ENCODE results near the gene TSPAN18.

Gene TSPAN18

DNA sequence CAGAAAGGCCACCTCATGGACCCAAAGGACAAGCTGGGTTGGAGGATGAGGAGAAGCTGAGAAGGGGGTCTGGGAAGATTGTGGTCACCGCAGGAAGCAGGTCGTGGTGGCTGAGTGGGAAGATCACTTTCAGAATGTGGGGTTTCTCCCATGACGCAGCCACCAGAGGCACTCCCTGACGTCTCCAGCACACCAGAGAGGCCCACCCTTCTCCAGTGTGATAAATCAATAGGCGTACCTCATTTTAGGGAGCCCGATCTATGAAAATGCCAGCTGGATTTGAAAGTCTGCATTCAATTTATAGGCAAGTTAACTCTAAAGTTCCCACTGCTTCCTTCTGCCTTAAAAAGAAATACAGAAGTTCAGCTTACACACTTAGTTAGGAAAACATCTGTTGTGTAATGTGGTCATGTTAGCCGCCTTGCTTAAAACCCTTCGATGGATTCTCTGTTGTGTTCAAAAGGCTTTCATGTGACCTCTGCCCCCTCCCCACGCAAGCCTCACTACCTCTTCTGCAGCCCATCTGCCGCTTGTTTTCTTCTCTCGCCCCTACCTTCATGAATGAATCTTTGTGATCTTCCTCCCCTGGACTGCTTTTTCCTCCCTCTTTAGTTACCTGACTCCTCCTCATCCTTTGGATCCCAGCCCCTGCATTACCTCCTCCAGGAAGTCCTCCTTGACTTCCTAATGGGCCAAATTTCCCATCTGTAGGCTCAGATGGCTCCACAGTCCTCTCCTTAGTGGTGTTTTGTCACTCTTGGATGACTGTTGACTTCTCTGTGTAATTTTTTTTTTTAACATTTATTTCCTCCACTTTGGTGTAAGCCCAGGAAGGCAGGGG, 10.7 kb downstream of the TSPAN18 start:
- no peak for DNase-seq (ENCODE audit: low read depth, low spot score)

DNA sequence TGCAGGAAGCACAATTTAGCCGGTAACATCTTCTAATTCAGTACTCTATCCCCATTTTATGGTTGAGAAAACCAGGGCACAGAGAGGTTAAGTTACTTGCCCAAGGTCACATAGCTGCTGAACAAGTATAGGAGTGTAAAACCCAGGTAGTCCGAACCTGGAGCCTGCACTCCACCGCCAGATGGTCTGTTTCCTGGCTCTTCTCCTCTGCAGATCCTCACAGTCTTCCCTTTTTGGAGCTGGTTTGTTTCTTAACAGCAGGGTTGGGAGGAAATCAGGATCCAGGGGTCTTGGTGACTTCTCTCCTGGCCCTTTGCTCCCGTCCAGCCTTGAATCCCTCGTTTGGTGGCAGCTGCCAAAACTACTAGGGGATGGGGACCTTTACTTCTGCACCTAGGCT, 12.0 kb downstream of the TSPAN18 start:
- DNase-seq (ENCODE audit: low read depth, low spot score) = no peak

DNA sequence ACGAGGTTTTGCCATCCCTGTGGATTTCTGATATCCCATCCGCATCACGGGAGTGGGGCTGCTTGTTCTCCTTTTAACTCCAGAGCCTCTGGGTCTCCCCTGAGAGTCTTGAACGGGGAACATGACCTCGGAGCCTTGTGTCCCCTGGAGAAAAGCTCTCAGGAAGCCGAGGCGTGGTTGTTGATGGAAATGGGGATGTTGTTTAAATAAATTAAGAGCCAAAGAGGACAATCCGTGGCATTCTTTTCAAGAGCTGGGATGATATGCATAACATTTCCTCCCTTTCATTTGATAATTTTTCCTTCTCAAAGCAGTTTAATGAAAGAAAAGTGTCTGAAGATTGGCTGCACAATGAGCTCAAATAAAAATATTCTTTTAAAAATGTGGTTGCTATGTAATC, 14.2 kb downstream of the TSPAN18 start:
- DNase-seq (ENCODE audit: low read depth, low spot score) = no peak

DNA sequence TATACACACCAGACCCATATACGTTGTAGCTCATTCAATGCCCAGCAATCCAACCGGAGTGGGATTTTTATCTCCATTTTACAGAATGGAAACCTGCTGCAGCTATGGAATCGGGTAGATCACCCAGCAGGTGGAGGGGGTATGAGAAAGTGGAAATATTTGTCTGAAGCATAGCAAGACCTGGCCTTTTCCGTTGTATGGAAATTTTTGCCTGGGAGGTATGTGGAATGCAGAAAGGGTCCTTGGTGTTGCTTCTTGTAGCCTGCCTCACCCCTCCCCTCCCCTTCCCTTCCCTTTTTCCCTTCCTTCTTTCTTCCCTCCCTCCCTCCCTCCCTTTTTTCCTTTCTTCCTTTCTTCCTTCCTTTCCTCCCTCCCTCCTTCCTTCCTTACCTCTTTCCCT, 15.2 kb downstream of the TSPAN18 start:
- no peak for DNase-seq (ENCODE audit: low read depth, low spot score)

DNA sequence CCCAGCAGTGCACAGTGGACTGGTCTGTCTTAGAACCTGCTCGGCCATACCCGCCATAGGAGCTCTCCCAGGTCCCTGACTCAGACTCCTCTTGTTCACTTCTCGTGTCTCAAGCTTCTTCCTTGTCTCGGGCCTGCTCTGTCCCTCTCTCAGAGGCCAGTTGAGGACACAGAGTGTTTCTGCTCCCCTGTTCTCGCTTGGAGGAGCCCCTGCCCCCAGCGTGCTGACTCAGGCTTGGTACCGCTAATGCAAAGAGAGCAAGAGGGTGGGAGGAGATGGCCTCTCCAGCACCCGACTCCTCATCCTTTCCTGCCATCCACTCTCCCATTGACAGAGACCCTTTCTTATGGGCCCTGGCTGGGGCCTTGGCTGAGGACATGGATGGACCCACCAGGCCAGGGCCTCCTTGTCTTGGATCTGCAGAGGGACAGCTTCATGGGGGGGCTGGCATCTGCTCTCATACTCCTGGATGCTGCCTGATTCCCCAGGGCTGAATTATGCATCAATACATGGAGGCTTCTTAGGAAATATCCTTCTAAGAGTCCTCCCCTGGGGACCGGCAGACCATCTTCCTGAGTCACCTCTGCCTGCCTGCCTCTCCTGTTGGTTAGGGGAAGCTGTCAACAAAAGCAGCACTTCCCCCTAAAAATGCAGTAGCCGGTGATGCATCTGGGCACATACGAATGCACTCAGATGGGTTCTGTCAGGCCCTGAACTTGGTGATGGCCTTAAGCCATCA, 15.9 kb downstream of the TSPAN18 start:
- DNase-seq (ENCODE audit: low read depth, low spot score) = no peak

DNA sequence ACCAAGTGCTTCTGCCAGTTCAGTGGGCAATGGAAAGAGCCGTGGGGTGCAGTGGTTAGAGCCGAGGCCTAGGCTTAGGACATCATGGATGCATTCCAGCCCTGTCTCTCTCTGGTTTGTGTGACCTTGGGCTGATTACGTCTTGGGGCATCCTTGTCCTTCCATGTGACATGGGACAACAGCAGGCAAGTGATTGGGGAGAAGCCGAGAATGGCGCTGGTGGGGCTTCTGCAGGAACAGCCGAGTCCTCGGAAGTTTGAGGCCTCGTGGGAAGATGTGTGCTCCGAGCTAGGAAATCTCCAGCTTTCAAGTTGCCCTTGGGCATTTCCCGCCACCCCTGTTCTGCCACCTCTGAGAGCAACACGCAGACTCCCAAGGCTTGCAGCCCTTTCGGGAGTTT, 16.6 kb downstream of the TSPAN18 start:
- DNase-seq (ENCODE audit: low read depth, low spot score) = no peak

DNA sequence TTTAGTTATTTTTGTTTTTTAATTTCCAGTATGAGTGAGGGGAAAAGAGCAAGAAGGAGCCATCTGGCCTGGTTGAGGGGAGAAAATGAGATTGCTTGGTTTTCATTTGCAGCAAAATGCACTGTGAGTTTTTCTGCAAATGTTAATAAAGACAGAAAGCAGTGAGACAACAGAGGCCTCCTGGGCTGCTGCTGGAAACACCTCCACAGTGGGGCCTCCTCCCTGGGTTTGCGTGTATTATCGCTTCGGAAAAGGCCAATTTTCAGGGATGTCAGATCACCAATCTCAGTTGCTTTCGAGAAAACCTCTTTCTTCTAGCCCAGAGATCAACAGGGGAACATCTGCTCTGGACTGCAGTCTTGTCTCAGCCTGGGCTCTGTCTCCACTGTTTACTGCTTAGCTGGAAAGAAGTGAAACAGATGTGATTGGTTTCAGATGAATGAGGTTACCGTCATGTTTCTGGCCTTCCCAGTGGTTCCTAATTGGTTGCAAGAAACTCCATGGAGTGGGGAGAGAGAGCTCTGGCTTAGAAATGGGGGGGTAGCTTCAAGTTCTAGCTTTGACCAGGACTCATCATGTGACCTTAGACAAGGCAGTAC, 17.3 kb downstream of the TSPAN18 start:
- DNase-seq (ENCODE audit: low read depth, low spot score) = no peak

DNA sequence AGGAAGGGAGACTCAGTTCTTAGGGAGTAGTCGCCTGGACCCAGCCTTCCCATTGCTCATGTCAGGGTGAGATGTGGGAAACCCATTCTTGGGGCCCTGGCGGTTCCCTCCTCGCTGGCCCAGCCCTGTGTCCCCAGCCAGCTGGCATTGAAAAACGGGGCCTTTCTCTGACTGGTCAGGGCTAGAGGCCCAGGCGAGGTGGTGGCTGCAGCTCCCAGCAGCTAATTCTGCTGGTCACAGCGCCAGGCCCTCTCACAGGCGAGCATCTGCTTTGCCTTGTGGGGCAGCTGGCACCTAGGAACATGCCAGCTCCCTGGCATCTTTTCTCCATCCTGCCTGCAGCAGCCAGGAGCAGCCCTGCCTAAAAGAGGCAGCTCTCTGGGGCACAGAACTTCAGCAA, 20.1 kb downstream of the TSPAN18 start:
- no peak for DNase-seq (ENCODE audit: low read depth, low spot score)

DNA sequence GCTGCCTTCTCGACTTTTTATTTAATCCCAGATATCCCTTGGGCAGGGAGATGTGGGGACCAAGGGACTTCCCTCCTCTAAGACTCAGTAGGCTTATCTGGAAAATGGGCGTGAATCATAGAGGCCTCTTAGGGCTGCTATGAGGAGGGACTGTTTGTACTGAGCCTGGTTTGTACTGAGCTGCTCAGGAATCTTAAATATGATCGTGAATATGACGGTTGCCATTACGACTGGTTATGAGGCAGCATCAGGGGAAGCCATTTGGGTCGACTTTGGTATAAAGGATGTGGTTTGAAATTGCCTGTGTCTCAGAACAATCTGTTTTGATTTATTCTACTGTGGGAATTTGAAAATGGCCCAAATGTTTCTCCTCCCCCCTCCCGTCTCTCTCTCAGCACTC, 20.6 kb downstream of the TSPAN18 start:
- no peak for DNase-seq (ENCODE audit: low read depth, low spot score)

DNA sequence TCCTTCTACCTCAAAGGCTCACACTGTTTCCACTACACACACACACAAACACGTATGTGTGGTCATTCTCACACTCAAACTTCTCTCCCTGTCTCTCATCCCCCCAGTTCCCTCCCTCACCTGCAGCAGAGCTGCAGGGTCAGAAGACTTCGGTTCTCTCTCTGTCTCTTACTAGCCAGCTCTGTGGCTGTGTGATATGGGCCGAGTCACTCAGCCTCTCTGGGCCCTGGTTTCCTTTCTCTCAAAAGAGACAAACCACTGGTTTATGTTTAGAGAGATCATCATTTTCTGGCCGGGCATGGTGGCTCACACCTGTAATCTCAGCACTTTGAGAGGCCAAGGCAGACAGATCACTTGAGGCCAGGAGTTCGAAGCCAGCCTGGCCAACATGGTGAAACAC, 21.1 kb downstream of the TSPAN18 start:
- no peak for DNase-seq (ENCODE audit: low read depth, low spot score)

DNA sequence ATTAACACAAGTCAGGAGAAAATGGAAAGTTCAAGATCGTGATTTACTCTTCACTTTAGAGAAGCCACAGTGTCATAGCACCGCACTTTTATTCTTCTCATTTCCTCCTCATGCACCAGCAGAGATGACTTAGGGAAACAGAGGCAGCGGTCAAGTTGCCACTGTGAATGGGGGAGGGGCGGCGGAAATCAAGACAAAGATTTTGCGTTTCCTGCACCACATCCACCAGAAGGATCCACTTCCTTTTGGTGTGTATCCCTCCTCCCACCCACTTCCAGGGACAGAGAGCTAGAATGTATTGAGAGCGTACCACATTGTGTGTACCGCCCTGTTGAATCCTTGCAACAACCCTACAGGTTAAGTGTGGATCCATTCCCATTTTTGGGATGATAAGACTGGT, 21.8 kb downstream of the TSPAN18 start:
- no peak for DNase-seq (ENCODE audit: low read depth, low spot score)

DNA sequence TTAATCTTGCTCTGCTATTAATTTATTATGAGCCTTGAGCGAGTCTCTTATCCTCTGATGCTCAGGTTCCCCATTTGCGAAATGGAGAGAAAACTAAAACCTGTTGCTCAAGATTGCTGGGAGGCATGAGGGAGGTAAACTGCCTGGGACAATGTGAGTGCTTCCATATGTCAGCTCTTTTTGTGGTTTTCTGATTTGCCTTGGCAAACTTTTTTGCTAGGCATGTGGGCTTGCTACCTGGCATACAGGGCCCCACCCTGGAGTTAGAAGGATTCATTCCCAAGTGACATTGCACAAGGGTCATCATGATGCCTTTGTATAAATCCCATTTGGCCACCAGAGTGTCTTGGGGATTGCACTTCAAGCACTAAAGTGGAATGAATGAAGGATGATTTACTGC, 22.4 kb downstream of the TSPAN18 start:
- DNase-seq (ENCODE audit: low read depth, low spot score) = no peak

DNA sequence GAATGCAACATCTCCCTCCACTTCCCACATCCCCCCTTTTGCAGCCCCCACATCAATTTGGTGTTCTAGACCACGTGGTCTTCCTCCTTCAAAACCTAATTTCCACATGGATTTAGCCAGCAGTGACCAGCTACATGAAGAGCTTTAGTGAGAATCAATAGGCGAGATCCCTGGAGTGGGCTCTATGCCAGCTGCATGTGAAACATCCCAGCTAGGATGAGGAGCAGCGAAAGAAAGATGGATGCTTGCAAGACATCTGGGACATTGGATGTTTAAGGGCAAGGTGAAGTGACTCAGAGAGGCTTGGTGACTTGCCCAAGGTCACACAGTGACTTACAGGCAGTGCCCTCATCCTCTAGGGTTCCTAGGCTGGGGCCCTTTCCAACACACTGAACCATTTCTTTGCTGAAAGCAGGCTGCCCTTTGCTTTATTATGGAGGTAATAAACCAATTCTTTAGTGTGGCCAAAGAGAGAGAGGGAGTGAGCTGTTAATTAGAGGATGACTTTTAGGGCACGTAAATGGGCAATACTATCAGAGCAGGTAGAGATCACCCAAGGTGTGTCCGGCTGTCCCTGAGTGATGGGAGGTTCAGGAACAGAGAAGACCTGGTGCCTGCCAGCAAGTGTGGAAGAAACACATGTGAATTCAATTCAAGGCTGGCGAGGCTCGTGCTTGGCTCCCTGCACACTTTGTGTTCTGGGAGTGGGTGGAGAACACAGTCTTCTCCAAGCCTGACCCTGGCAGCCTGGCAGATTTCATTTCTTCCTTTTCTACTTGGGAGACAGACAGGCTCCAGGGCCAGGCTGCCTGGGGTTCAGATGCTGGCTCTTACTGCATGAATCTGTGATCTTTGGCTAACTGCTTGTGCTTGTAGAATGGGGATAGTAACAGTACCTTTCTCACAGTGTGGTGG, 24.0 kb downstream of the TSPAN18 start:
- DNase-seq (ENCODE audit: low read depth, low spot score) = no peak

DNA sequence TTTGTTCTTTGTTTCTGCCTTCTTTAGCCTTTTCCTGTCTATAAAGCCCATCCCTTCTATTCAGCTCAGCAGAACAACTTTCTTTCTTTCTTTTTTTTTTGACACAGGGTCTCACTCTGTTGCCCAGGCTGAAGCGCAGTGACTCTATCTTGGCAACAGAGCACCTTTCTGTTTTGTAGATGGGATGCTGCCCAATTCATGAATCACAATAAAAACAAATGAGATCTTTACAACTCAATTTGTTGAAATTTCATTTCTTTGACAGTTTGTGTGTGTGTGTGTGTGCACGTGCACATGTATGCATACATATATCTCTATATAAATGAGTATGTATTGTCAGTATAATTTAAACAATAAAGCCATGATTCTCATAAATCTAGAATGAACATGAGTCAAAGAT, 25.5 kb downstream of the TSPAN18 start:
- DNase-seq (ENCODE audit: low read depth, low spot score) = no peak

DNA sequence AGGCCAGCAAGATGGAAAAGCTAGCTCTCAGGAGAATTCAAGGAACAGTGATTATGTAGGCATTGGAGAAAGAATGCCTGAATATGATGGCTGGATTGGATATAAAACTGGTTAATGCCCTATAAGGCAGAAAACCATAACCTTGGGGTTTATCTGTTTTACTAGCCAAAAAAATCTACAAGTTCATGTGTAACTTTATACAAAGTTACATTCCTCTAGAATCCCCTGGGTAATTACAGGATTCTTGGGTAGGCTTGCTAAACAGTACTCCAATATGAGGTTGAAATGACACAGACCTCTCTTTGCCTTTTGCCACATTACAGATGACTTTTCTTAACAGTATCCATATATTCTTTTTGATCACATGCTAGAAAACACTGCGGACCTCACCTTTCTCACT, 26.0 kb downstream of the TSPAN18 start:
- DNase-seq (ENCODE audit: low read depth, low spot score) = no peak

DNA sequence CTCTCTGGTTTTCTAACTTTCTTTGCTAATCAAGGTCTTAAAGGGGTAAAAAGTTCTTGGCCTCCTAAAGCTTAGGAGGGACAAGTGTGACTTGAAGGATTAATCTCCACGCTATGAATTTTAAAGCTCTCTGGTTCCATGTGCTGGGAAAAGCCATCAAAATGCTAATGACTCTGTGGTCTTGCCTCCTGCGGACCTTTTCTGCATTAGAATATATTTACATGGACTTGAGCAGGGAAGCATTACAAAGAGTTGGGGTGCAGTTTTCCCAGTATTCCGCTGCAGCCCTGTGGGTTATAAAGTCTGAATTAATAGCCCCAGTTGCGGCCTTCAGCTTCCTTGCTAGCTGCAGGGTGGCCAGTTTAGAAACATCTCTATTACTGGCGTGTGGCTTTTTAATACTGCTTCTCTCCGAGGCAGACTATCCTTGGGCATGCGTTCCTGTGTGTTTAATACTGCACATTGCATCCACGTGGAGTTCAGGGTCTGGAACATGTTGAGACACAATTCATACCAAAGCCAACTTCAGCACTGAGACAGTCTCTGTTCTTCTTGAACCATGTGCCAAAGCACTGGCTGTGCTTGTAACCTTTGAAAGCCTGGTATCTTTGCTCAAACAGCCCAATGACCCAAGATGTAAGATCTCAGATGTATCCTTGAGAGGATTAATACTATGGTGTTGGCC, 27.3 kb downstream of the TSPAN18 start:
- DNase-seq (ENCODE audit: low read depth, low spot score) = no peak

DNA sequence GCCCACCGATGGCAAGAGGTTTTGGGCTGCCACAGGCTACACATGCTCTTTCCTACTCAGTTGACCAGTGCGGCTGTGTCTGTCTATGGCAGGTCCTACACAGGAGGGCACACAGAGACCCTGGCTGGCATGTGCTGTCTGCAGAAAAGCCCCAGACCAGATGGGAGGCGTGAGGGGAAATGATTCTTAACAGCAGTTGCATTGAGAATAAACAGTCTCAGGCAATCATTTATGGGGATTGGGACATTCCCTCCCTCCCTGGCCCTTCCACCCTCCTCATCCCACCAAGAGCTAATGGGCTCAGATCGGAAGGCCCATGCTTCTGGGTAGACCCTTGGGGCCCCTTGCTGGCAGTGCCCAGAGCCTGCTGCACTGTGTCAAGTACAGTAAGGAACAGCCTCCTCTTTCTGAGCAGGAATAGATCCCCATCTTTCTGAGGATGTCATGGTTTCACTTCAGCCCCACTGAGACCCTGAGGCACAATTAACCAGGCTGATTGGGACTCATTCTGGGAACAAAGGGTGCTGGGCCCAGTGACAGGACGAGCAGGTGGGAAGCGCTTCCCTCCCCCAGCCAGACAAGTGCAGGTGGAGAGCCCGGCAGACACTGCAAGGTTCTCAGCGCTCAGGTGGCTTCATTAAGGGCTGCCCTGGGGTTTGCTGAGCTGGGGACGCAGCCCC, 28.3 kb downstream of the TSPAN18 start:
- no peak for DNase-seq (ENCODE audit: low read depth, low spot score)

DNA sequence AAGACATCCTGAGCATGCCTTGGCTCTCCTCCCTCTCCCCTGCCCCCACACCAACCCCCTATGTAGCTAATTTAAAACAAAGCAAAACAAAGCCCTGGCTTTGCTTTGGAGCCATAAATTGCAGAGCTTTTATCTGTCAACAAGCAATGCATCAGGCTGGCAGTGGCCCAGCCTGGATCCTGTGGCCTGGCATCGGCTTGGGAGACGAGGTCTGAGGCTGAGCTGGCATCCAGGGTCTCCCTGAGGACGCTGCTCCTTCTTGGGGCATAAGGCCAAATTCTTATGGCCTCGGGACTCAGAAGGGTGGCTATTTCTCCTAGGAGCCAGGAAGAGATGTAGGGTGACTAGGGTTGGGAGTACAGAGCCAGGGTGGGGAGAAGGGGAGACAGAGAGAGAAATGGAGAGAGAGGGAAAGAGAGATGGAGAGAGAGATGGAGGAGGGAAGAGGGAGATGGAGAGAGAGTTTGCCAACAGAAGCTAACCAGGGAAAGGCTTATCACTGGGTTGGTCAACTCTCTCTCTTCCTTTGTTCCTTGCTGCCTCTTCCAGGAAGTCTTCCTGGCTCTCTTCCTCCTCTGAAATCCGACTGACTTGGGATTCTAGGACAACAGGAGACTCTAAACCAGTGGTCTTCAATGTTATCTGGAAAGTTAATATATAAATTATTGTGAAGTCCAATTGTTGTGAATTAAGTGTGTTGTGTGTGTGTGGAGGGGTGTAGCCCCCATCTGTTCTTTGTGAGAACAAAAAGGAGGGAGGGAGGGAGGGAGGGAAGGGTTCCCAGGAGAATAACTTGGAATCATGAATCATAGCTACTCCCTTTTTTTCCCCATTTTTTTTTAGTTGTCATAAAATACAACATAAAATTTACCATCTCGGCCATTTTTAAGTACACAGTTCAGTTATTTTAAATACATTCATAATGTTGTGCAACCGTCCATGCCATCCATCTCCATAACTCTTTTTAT, 29.1 kb downstream of the TSPAN18 start:
- DNase-seq (ENCODE audit: low read depth, low spot score) = no peak

DNA sequence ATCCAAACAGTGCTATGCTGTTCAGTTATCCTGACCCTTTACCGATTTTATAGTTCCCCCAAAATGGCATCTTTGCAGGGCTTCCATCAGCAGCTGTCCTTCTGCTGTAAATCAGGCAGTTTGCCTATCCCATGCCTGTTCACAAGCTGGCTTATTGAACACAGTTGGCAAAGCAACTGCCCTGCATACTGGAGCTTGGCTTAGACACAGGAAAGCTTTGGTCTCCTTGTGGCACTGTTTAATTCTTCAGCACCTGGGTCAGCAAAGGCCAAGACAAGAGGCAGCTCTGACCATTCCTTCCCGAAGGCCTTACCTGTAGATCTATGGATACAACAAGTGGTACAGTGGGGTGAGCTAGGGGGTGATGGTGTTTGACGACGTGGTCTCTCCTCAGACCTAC, 32.2 kb downstream of the TSPAN18 start:
- DNase-seq (ENCODE audit: low read depth, low spot score) = no peak
